Measurements from ENCODE around the gene SLAMF1. TPM values are rescaled to one million over a fixed set of nuclear protein-coding genes. Genes with fewer than 3 reads are reported as not detected.
A peak's percentile ranks its signal among the peaks of the same experiment; 100 is the strongest.

Gene SLAMF1
- total and polyA plus RNA-seq, 9 of the 15 experiments (the other 6 are each of a cell fraction or from before 2014, with no cell fraction given): 0.04 to 0.17 (median 0.11) TPM; not detected in 4

- no peaks in the 10 kb centered on the region for H4K20me1 ChIP-seq (replicated peaks; ENCODE audit: control insufficient read depth, insufficient read depth, low read length)
- 12% methylated on average over 8 of the region's 8 CpGs for WGBS (ENCODE audit: insufficient coverage, low coverage, missing lambda C conversion rate)
- no peaks in the 10 kb centered on the region for H3K79me2 ChIP-seq (ENCODE audit: control insufficient read depth, insufficient read depth, low read length)
- peak overlapping the region in 1 of 2 experiments; percentile 17; a peak in 1 of 4 replicates for H3K9ac ChIP-seq (ENCODE audit: insufficient read depth in 1 of 2, low read depth in 2 of 2, low read length in 2 of 2)
- peak; percentile 79 for ATAC-seq
- intact Hi-C loops (cut with micrococcal nuclease) (no loop called here), in situ Hi-C loops (cut with MboI) (no loop called here)
- H3K27me3 ChIP-seq (ENCODE audit: control insufficient read depth in 2 of 2, insufficient read depth in 2 of 2, low read length in 2 of 2): no peaks in the 10 kb centered on the region
- ChIA-PET CTCF (ENCODE audit: low intra/inter-chr PET ratio) (no interaction called here), POLR2A (interaction anchor here (1.0 kb wide), 2 partner anchors 10 to 11 kb away, joined by 3 to 4 read pairs; no protein-coding TSS in a partner anchor)
- H3K27ac ChIP-seq (ENCODE audit: extremely low read depth, low read depth, low read length): peak overlapping the region; percentile 61
- no peak overlapping the region for H3K4me3 ChIP-seq
- FAIRE-seq: peak; percentile 75
- DNase-seq (ENCODE audit: extremely low read depth in 1 of 4, low spot score in 3 of 4): peak in 2 of 4 experiments; percentile 48 to 51
- no peaks in the 10 kb centered on the region for H3K9me3 ChIP-seq (replicated peaks; ENCODE audit: control insufficient read depth, insufficient read depth, low read depth, low read length)
- H3K4me1 ChIP-seq (replicated peaks in 1 of 2; ENCODE audit: control insufficient read depth in 2 of 2, insufficient read depth in 2 of 2, low read length in 2 of 2): peaks cover 6 to 13% of the 10 kb centered on the region in 2 experiments; a peak in 3 of 5 replicates
- BruUV-seq (replicated peaks): no TSS peak
- H2AFZ ChIP-seq (ENCODE audit: low read depth, low read length): peak overlapping the region; percentile 92
- no peaks in the 10 kb centered on the region; the same call in 2 of the 3 replicates for H3K36me3 ChIP-seq (ENCODE audit: control insufficient read depth, insufficient read depth, low read length)
- H3K9me1 ChIP-seq (ENCODE audit: control insufficient read depth, insufficient read depth, low read length): no peaks in the 10 kb centered on the region
- peak overlapping the region; percentile 13; the same call in 1 of the 2 replicates for H3K4me2 ChIP-seq (ENCODE audit: insufficient read depth, low read length)
- TF ChIP-seq CBFA2T3 (IDR thresholded peaks at IDR 0.05) (peak; percentile 24), PATZ1 (CRISPR knock-in tag; IDR thresholded peaks at IDR 0.05; ENCODE audit: borderline replicate concordance) (no peak), KAT8 (IDR thresholded peaks at IDR 0.05; ENCODE audit: low read depth) (no peak), TEAD1 (CRISPR knock-in tag; IDR thresholded peaks at IDR 0.05) (no peak), MTA2 (IDR thresholded peaks at IDR 0.05; ENCODE audit: low read depth) (no peak), ZNF398 (CRISPR knock-in tag; IDR thresholded peaks at IDR 0.05) (no peak), E2F8 (IDR thresholded peaks at IDR 0.05; ENCODE audit: low read depth, partially characterized antibody) (no peak), GMEB1 (CRISPR knock-in tag; IDR thresholded peaks at IDR 0.05) (no peak), SIN3A (IDR thresholded peaks at IDR 0.05; ENCODE audit: borderline replicate concordance in 2 of 2, control insufficient read depth in 1 of 2, low read depth in 2 of 2, low read length in 2 of 2) (no peak), GATAD2B (IDR thresholded peaks at IDR 0.05; ENCODE audit: borderline replicate concordance) (no peak), PCBP1 (IDR thresholded peaks at IDR 0.05; ENCODE audit: low read depth, low read length, poor library complexity, severe bottlenecking) (no peak), NCOA1 (IDR thresholded peaks at IDR 0.05; ENCODE audit: low read depth) (no peak)
Observed at GRCh38 chr1:160567858-160568682, 78.8 kb downstream of the SLAMF1 start.
